ENCODE measurements around the gene SOWAHB.

The SOWAHB gene

DNA sequence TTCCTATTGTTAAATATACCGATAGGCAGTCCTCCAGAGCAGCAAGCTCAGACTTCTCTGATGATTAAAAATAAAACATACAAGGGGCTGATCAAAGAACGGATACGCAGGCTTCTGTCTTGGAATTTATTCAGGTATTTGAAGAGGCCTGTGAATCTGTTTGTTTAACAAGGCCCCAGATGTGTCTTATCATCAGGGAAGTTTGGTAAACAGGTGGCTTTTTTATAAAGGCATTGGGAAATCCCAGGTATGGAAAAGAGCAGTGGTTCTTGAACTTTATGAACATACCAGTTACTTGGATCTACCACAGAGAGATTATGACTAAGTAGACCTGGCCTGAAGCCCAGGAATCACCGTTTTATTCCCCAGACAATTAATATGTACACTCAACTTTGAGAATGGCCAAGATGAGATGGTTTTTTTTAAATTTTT, 47.9 kb downstream of the SOWAHB start:
- DNase-seq, result no peak

Measured in midbrain (tissue), 1 donor.